HCT116 (cell line): ENCODE data around the gene BLACAT1.

ENCODE experiments used
- POLR2A ChIP-seq: IDR thresholded peaks from 2 replicates; pipeline ENCODE4 v1.7.0; 2011; ENCODE audit warnings: borderline replicate concordance; ENCODE audit not compliant: insufficient read depth, insufficient read length; ENCODE audit errors: extremely low read depth
- TF ChIP-seq, protein P1 (sequence below), 3 experiments: fragments of 200-600 bp in 1 of 3; sonication (generic) in 1 of 3; IDR thresholded peaks in 2 of 3; conservative IDR thresholded peaks in 1 of 3; 2 replicates each; pipeline ENCODE4 v1.5.1; 2012 to 2017; ENCODE audit warnings: low read depth in 2 of 3, low read length in 2 of 3, antibody characterized with exemption in 1 of 3, borderline replicate concordance in 1 of 3, control low read depth in 1 of 3, mild to moderate bottlenecking in 1 of 3, mixed read lengths in 1 of 3, mixed run types in 1 of 3, moderate library complexity in 1 of 3; ENCODE audit not compliant: insufficient read depth in 1 of 3

DNA sequence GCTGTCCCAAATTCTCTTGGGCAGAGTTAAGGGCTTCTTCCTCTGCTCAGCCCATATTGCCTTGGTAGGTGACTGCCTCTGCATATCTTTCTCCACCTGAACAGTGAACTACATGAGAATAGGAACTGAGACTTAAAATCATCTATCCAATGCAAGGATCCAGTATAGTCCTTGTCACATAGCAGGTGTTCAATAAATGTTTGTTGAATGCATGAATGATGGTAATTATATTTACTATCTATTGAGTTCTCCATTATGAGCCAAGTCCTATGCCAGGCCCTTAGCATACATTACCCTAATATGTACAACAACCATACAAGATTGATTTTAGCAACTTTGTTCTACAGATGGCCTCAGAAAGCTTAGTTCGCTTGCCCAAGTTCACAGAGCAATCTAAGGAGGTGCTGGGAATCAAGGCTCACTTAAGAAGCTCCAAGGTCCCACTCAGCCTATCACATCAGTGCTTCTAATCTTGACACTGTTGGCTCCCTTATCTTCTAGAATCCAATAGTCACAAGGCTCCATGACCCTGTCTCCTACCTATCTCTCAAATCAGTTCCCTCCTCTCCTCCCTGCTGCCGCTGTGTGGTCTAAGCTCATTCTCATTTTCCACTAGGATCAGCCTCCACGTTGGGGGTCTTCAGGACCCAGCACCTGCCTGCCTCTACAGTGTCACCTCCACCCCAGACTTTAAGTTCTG lies 46.4 kb upstream of the BLACAT1 start:
- no peak for TF ChIP-seq POLR2A
- TF ChIP-seq, protein P1, sequence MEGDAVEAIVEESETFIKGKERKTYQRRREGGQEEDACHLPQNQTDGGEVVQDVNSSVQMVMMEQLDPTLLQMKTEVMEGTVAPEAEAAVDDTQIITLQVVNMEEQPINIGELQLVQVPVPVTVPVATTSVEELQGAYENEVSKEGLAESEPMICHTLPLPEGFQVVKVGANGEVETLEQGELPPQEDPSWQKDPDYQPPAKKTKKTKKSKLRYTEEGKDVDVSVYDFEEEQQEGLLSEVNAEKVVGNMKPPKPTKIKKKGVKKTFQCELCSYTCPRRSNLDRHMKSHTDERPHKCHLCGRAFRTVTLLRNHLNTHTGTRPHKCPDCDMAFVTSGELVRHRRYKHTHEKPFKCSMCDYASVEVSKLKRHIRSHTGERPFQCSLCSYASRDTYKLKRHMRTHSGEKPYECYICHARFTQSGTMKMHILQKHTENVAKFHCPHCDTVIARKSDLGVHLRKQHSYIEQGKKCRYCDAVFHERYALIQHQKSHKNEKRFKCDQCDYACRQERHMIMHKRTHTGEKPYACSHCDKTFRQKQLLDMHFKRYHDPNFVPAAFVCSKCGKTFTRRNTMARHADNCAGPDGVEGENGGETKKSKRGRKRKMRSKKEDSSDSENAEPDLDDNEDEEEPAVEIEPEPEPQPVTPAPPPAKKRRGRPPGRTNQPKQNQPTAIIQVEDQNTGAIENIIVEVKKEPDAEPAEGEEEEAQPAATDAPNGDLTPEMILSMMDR (IDR thresholded peaks at IDR 0.05 in 2 of 3, conservative IDR thresholded peaks at IDR 0.05 in 1 of 3; ENCODE audit: borderline replicate concordance in 1 of 3, insufficient read depth in 1 of 3, low read depth in 2 of 3, low read length in 2 of 3): no peak
